GM18867 (cell line): ENCODE results near the gene AKAP8.
"Not testable (repeated sequence)": the region's sequence is repeated elsewhere in the genome, so short reads cannot be mapped to it uniquely, and the experiment has no call there.

Experiments used
- ATAC-seq: cut with Tn5 transposase; IDR thresholded peaks from one replicate; pipeline ENCODE4 v1.9.1; 2021; ENCODE audit warnings: mild to moderate bottlenecking, moderate library complexity; ENCODE audit not compliant: unreplicated experiment

Gene AKAP8

GRCh38 chr19:15374105-15374651 is 5.4 kb downstream of the AKAP8 start:
- no peak for ATAC-seq

GRCh38 chr19:15373644-15374043 is 5.9 kb downstream of the AKAP8 start:
- no peak for ATAC-seq

GRCh38 chr19:15372891-15373301 is 6.7 kb downstream of the AKAP8 start:
- no peak for ATAC-seq

- no peak for ATAC-seq
These were observed 7.1 kb downstream of the AKAP8 start for GRCh38 chr19:15372470-15372869.

GRCh38 chr19:15371786-15372380 is 7.7 kb downstream of the AKAP8 start:
- no peak for ATAC-seq

- ATAC-seq, result no peak
These were observed 8.5 kb downstream of the AKAP8 start for GRCh38 chr19:15371119-15371518.

GRCh38 chr19:15369594-15369891 is 10.0 kb downstream of the AKAP8 start:
- no peak for ATAC-seq

- no peak for ATAC-seq
These were observed 10.6 kb downstream of the AKAP8 start for GRCh38 chr19:15368798-15369593.

- ATAC-seq, result no peak
These were observed 11.4 kb downstream of the AKAP8 start for GRCh38 chr19:15368051-15368632.

GRCh38 chr19:15367439-15367838 is 12.1 kb downstream of the AKAP8 start:
- no peak for ATAC-seq

- ATAC-seq, result no peak
These were observed 14.3 kb downstream of the AKAP8 start for GRCh38 chr19:15365264-15365663.

GRCh38 chr19:15363791-15364190 is 15.8 kb downstream of the AKAP8 start:
- ATAC-seq, result not testable (repeated sequence)

GRCh38 chr19:15363048-15363447 is 16.5 kb downstream of the AKAP8 start:
- ATAC-seq, result not testable (repeated sequence)

GRCh38 chr19:15360015-15360414 is 19.6 kb downstream of the AKAP8 start:
- ATAC-seq, result peak; percentile 65

- no peak for ATAC-seq
These were observed 20.7 kb downstream of the AKAP8 start for GRCh38 chr19:15358918-15359317.

GRCh38 chr19:15357906-15358305 is 21.7 kb downstream of the AKAP8 start:
- ATAC-seq, result no peak

- ATAC-seq, result no peak
These were observed 24.9 kb downstream of the AKAP8 start for GRCh38 chr19:15354566-15355296.

- no peak for ATAC-seq
These were observed 25.7 kb downstream of the AKAP8 start for GRCh38 chr19:15353908-15354307.

GRCh38 chr19:15352535-15352934 is 27.1 kb downstream of the AKAP8 start:
- not testable (repeated sequence) for ATAC-seq

GRCh38 chr19:15341328-15341727 is 38.3 kb downstream of the AKAP8 start:
- ATAC-seq, result not testable (repeated sequence)

GRCh38 chr19:15340086-15340485 is 39.5 kb downstream of the AKAP8 start:
- no peak for ATAC-seq
